ENCODE results near the gene TJP2. TPM values are rescaled to one million over a fixed set of nuclear protein-coding genes. Genes with fewer than 3 reads are reported as not detected.

TJP2 gene
- total and polyA plus RNA-seq, 10 of the 15 experiments (the other 5 are each of a cell fraction or from before 2014, with no cell fraction given), result 6.4 to 59.9 (median 29.7) TPM

GRCh38 chr9:69307446-69308205 is 133.5 kb downstream of the TJP2 start:
- H3K36me3 ChIP-seq (ENCODE audit: control insufficient read depth in 2 of 2, insufficient read depth in 2 of 2, low read length in 1 of 2), result no peaks in the 10 kb centered on the region
- ChIA-PET SMC1A (ENCODE audit: uncharacterized antibody, unreplicated experiment) (no interaction called here), RAD21 (ENCODE audit: unreplicated experiment) (interaction anchor here (0.6 kb wide), 1 partner anchor 122 kb away, joined by 3 read pairs; no protein-coding TSS in a partner anchor), POLR2A (no interaction called here), CTCF (no interaction called here)
- no peak overlapping the region for H3K4me3 ChIP-seq
- H3K79me2 ChIP-seq (ENCODE audit: control insufficient read depth, insufficient read depth, low read length), result no peaks in the 10 kb centered on the region
- ATAC-seq (no peak), DNase-seq (ENCODE audit: low read depth, low spot score) (no peak), FAIRE-seq (no peak)
- TF ChIP-seq CREB1 (IDR thresholded peaks at IDR 0.05; ENCODE audit: low read depth) (no peak), GATAD2B (conservative IDR thresholded peaks at IDR 0.05; ENCODE audit: low read depth) (no peak), SIX5 (IDR thresholded peaks at IDR 0.05; ENCODE audit: low read depth, low read length, severe bottlenecking) (no peak), BRCA1 (IDR thresholded peaks at IDR 0.05; ENCODE audit: low read depth, low read length) (no peak), SMARCA5 (IDR thresholded peaks at IDR 0.05) (no peak), ETV6 (conservative IDR thresholded peaks at IDR 0.05 in 1 of 2, IDR thresholded peaks at IDR 0.05 in 1 of 2; ENCODE audit: borderline replicate concordance in 1 of 2, low read depth in 1 of 2) (no peak), MTA2 (IDR thresholded peaks at IDR 0.05; ENCODE audit: low read depth) (no peak), ZNF687 (IDR thresholded peaks at IDR 0.05) (no peak), POLR2AphosphoS5 (IDR thresholded peaks at IDR 0.05; ENCODE audit: low read length) (no peak)
- no TSS peak for BruUV-seq (replicated peaks)
- no peak overlapping the region for H3K27ac ChIP-seq (ENCODE audit: control insufficient read depth, insufficient read depth)
- no peak overlapping the region for H3K9ac ChIP-seq (ENCODE audit: control insufficient read depth, insufficient read depth, low read length)
- H3K9me3 ChIP-seq (replicated peaks; ENCODE audit: control insufficient read depth, insufficient read depth, low read length), result no peaks in the 10 kb centered on the region; the same call in 2 of the 3 replicates
- in situ Hi-C loops (cut with MboI), result no loop called here
- WGBS (ENCODE audit: insufficient coverage, insufficient replicate concordance, low lambda C conversion rate, missing lambda C conversion rate), result 21% methylated on average over 5 of the region's 5 CpGs
- H3K4me2 ChIP-seq (ENCODE audit: control insufficient read depth, insufficient read depth), result no peak overlapping the region
- H3K27me3 ChIP-seq (replicated peaks in 1 of 2; ENCODE audit: control insufficient read depth in 2 of 2, insufficient read depth in 2 of 2, low read length in 1 of 2), result no peaks in the 10 kb centered on the region
- no peak overlapping the region for H2AFZ ChIP-seq (ENCODE audit: control insufficient read depth, low read depth, low read length)
- no peaks in the 10 kb centered on the region for H3K4me1 ChIP-seq (ENCODE audit: control insufficient read depth, insufficient read depth, low read length)
- intact Hi-C loops (cut with micrococcal nuclease; ENCODE audit: unreplicated experiment), result no loop called here
- H4K20me1 ChIP-seq (ENCODE audit: control insufficient read depth, insufficient read depth), result no peaks in the 10 kb centered on the region

Measured in GM12878 (cell line).